BJ (cell line): ENCODE results near the gene FANCC. TPM values are rescaled to one million over a fixed set of nuclear protein-coding genes. Genes with fewer than 3 reads are reported as not detected.

Experiments used
- CTCF ChIA-PET: fragments of 350-600 bp; formaldehyde crosslinking; extraction: SDS; loops from one replicate; lab custom pipeline; 2021; ENCODE audit warnings: antibody characterized with exemption, inconsistent platforms; lab: Yijun Ruan, JAX
- POLR2A ChIA-PET: fragments of 300-600 bp; sonication (Branson Sonifier 250); formaldehyde crosslinking; extraction: SDS; loops from one replicate; lab custom pipeline; 2021; ENCODE audit warnings: antibody characterized with exemption; lab: Charles Lee
- DNase-seq: peaks from one replicate; pipeline ENCODE4 v3.0.0-alpha.2; 2011; ENCODE audit warnings: low read depth
- H3K27me3 ChIP-seq: 2 replicates; pipeline ENCODE4 v1.6.0; 2011; ENCODE audit warnings: low read length; ENCODE audit not compliant: control insufficient read depth, insufficient read depth
- H3K36me3 ChIP-seq: 2 replicates; pipeline ENCODE4 v1.5.1; 2011; ENCODE audit warnings: low read length; ENCODE audit not compliant: control insufficient read depth, insufficient read depth
- H3K4me3 ChIP-seq: 2 replicates; pipeline ENCODE4 v1.5.1; 2011; ENCODE audit warnings: low read depth, mild to moderate bottlenecking, control low read depth, low read length
- polyA plus RNA-seq: library from polyadenylated mRNA; depleted of rRNA; stranded (reverse); fragments of >200 nt; gene quantifications from 2 replicates; pipeline ENCODE4 v1.2.3, GENCODE V29; 2011; rRNA removed
- small RNA-seq: library from RNA; depleted of rRNA; stranded (forward); fragments of <200 nt; gene quantifications from one replicate; pipeline ENCODE3, GENCODE V24; 2012; ENCODE audit warnings: low replicate concordance, low read depth; ENCODE audit not compliant: insufficient read length
- TF ChIP-seq, protein P1 (sequence below): IDR thresholded peaks from 2 replicates; pipeline ENCODE4 v1.5.1; 2011; ENCODE audit warnings: low read depth, mild to moderate bottlenecking, control low read depth, inconsistent platforms, low read length, moderate library complexity; ENCODE audit not compliant: insufficient read depth

FANCC gene
- polyA plus RNA-seq, 1 experiment = 6.1 TPM

DNA sequence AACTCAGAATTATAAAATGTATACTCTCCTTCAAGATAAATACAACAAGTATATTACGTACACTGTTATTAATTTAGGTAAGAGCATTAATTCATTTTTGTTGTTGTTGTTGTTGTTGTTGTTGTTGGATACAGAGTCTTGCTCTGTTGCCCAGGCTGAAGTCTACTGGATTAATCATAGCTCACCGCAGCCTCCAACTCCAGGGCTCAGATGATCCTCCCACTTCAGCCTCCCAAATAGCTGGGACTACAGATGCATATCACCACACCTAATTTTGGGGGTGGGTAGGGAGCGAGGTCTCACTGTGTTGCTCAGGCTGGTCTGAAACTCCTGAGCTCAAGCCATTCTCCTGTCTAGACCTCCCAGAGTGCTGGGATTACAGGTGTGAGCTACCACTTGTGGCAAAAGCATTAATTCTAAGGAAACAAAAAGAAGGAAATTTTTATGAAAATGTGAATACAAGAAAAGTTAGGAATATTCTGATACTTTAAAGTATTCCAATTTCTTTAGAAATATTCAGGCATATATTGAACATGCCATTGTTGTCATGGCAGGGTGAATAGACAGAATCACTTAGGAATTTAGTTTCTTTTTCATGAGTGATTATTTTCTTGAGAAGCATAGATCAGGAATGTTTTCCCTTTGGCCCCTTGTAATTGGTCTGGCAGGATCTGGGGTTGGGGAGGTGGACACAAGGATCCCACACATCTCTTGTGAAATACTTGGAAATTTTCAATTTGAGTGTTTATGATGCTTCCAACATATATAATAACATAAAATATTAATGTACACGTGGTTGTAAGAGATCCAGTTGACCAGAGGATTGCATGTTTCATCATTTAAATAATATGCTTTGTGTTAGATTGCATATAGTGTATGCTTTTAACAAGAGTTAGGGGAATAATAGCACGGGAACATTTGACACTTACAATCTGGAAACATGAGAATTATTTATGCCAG lies 263.6 kb downstream of the FANCC start:
- DNase-seq = no peak
- ChIA-PET POLR2A (interaction anchor here (0.7 kb wide), 1 partner anchor 48 kb away, joined by 3 read pairs; no protein-coding TSS in a partner anchor), CTCF (interaction anchor here (0.9 kb wide), 1 partner anchor 38 kb away, joined by 3 read pairs; no protein-coding TSS in a partner anchor)
- TF ChIP-seq, protein P1, sequence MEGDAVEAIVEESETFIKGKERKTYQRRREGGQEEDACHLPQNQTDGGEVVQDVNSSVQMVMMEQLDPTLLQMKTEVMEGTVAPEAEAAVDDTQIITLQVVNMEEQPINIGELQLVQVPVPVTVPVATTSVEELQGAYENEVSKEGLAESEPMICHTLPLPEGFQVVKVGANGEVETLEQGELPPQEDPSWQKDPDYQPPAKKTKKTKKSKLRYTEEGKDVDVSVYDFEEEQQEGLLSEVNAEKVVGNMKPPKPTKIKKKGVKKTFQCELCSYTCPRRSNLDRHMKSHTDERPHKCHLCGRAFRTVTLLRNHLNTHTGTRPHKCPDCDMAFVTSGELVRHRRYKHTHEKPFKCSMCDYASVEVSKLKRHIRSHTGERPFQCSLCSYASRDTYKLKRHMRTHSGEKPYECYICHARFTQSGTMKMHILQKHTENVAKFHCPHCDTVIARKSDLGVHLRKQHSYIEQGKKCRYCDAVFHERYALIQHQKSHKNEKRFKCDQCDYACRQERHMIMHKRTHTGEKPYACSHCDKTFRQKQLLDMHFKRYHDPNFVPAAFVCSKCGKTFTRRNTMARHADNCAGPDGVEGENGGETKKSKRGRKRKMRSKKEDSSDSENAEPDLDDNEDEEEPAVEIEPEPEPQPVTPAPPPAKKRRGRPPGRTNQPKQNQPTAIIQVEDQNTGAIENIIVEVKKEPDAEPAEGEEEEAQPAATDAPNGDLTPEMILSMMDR = no peak
- Histone ChIP-seq H3K27me3 (no peaks in the 10 kb centered on the region), H3K36me3 (peaks cover 3% of the 10 kb centered on the region), H3K4me3 (no peak overlapping the region)

GRCh38 chr9:95049761-95050160 lies 267.7 kb downstream of the FANCC start:
- ChIA-PET CTCF (no interaction called here), POLR2A (no interaction called here)
- TF ChIP-seq, protein P1 = no peak
- peaks cover 6% of the 10 kb centered on the region for H3K36me3 ChIP-seq
- peak overlapping the region; percentile 56 for H3K4me3 ChIP-seq
- DNase-seq = no peak
- no peaks in the 10 kb centered on the region for H3K27me3 ChIP-seq

Small RNA genes within 50 kb of the gene (small RNA-seq; reads per million reads assigned to genes)
- 37,365 reads per million, percentile 100 among the genes with 10 or more reads in this experiment for gene MIR23B
- 56,955 reads per million, percentile 100 among the genes with 10 or more reads in this experiment for gene MIR27B
- gene MIR3074 = not detected
- gene MIR6081 = not detected
- gene RNA5SP288 = not detected

Other genes with a start within 250 kb of the FANCC start
- gene PTCH1, start 199.3 kb upstream of the FANCC start, polyA plus RNA-seq = 1.5 and 2.8 TPM in 2 replicates